Keratinocyte (primary cell): ENCODE measurements around the gene UBE2B. TPM values are rescaled to one million over a fixed set of nuclear protein-coding genes. Genes with fewer than 3 reads are reported as not detected.

Experiments
- DNase-seq: peaks from one replicate; pipeline ENCODE4 v3.0.0-alpha.2; 2011; ENCODE audit warnings: low read depth, missing footprints, low spot score
- FAIRE-seq: peaks from 2 replicates; lab custom pipeline; 2011; peaks lifted over from hg19 to GRCh38; lab: Jason Lieb, UNC
- H2AFZ ChIP-seq: 2 replicates; pipeline ENCODE4 v1.6.0; 2012; ENCODE audit warnings: low read length, control low read depth, inconsistent platforms; ENCODE audit not compliant: control insufficient read depth
- H3K27ac ChIP-seq: 2 replicates; pipeline ENCODE4 v1.5.1; 2011; ENCODE audit warnings: low read length; ENCODE audit not compliant: control insufficient read depth, insufficient read depth
- H3K27me3 ChIP-seq: 3 replicates; pipeline ENCODE4 v1.6.0; 2011; ENCODE audit warnings: low read length; ENCODE audit not compliant: control insufficient read depth, insufficient read depth; ENCODE audit errors: extremely low read depth
- H3K36me3 ChIP-seq, 2 experiments: 2 replicates in 1 of 2; 3 replicates in 1 of 2; pipeline ENCODE4 v1.5.1; 2011; ENCODE audit warnings: low read length in 2 of 2, mild to moderate bottlenecking in 1 of 2; ENCODE audit not compliant: control insufficient read depth in 2 of 2, insufficient read depth in 2 of 2; ENCODE audit errors: extremely low read depth in 1 of 2
- H3K4me1 ChIP-seq: 3 replicates; pipeline ENCODE4 v1.5.1; 2011; ENCODE audit warnings: low read length; ENCODE audit not compliant: control insufficient read depth, insufficient read depth; ENCODE audit errors: extremely low read depth
- H3K4me2 ChIP-seq: 3 replicates; pipeline ENCODE4 v1.6.0; 2011; ENCODE audit warnings: low read depth, low read length; ENCODE audit not compliant: control insufficient read depth, insufficient read depth; ENCODE audit errors: extremely low read depth
- H3K4me3 ChIP-seq, 3 experiments: fragments of 200-600 bp in 1 of 3; sonication (generic) in 1 of 3; 2 replicates in 2 of 3; 3 replicates in 1 of 3; pipeline ENCODE4 v1.5.1; 2011 to 2016; ENCODE audit warnings: low read length in 3 of 3, mild to moderate bottlenecking in 3 of 3, control low read depth in 2 of 3, inconsistent platforms in 1 of 3, low read depth in 1 of 3, mixed read lengths in 1 of 3, mixed run types in 1 of 3, moderate library complexity in 1 of 3; ENCODE audit not compliant: control insufficient read depth in 2 of 3, insufficient read depth in 2 of 3; ENCODE audit errors: extremely low read depth in 1 of 3
- H3K79me2 ChIP-seq: 2 replicates; pipeline ENCODE4 v1.6.0; 2012; ENCODE audit warnings: low read length; ENCODE audit not compliant: control insufficient read depth, insufficient read depth
- H3K9ac ChIP-seq: 3 replicates; pipeline ENCODE4 v1.6.0; 2011; ENCODE audit warnings: low read length; ENCODE audit not compliant: control insufficient read depth, insufficient read depth; ENCODE audit errors: extremely low read depth
- H3K9me1 ChIP-seq: 3 replicates; pipeline ENCODE4 v1.6.0; 2011; ENCODE audit warnings: low read length; ENCODE audit not compliant: control insufficient read depth, insufficient read depth; ENCODE audit errors: extremely low read depth
- H3K9me3 ChIP-seq: 2 replicates; pipeline ENCODE4 v1.5.1; 2012; ENCODE audit warnings: low read depth, low read length; ENCODE audit not compliant: control insufficient read depth
- H4K20me1 ChIP-seq: 3 replicates; pipeline ENCODE4 v1.6.0; 2011; ENCODE audit warnings: low read length; ENCODE audit not compliant: control insufficient read depth, insufficient read depth; ENCODE audit errors: extremely low read depth
- CTCF ChIP-seq, 3 experiments: IDR thresholded peaks in 1 of 3; conservative IDR thresholded peaks in 1 of 3; optimal IDR thresholded peaks in 1 of 3; 2 replicates in 2 of 3; 3 replicates in 1 of 3; pipeline versions ENCODE3 to v1.5.1; 2011; ENCODE audit warnings: low read length in 3 of 3, mild to moderate bottlenecking in 3 of 3, moderate library complexity in 2 of 3, control low read depth in 1 of 3, inconsistent platforms in 1 of 3; ENCODE audit not compliant: insufficient read depth in 2 of 3; ENCODE audit errors: extremely low read depth in 1 of 3
- EZH2 ChIP-seq: IDR thresholded peaks from one replicate; pipeline ENCODE4 v1.6.1; 2012; ENCODE audit warnings: inconsistent platforms, mild to moderate bottlenecking, low read length, moderate library complexity
- dilution Hi-C: fragments of 300-500 bp; cut with MboI; formaldehyde crosslinking; loops from one replicate; pipeline ENCODE4 v1.7.0; 2020; ENCODE audit warnings: low sequenced_read_pairs; ENCODE audit not compliant: extremely low pct_ligation_motif_present
- polyA plus RNA-seq, 5 experiments: library from polyadenylated mRNA; depleted of rRNA in 3 of 5; stranded (reverse) in 3 of 5; stranded (forward) in 1 of 5; unstranded in 1 of 5; fragments of >200 nt; gene quantifications; 1 replicate in 1 of 5; 2 replicates in 3 of 5; 3 replicates in 1 of 5; pipeline versions ENCODE4 v1.2.1 to v1.2.3, GENCODE V29; 2011 to 2012; ENCODE audit warnings: missing spikeins in 2 of 5, low read depth in 1 of 5, low replicate concordance in 1 of 5

UBE2B gene
- polyA plus RNA-seq, 1 donor (not counting 4 experiments of a cell fraction or from before 2014, with no cell fraction given), result 73.5 TPM

- no peak overlapping the region for H3K4me2 ChIP-seq
- no peaks in the 10 kb centered on the region for H3K4me1 ChIP-seq
- no peak overlapping the region for H3K4me3 ChIP-seq
- H3K79me2 ChIP-seq, result no peaks in the 10 kb centered on the region
- no peaks in the 10 kb centered on the region for H3K9me1 ChIP-seq
- no peak overlapping the region for H2AFZ ChIP-seq
- no peak overlapping the region for H3K27ac ChIP-seq
- H3K27me3 ChIP-seq, result no peaks in the 10 kb centered on the region
- H3K9ac ChIP-seq, result no peak overlapping the region
- TF ChIP-seq EZH2 (no peak), CTCF (optimal IDR thresholded peaks at IDR 0.05 in 1 of 3, IDR thresholded peaks at IDR 0.05 in 1 of 3, conservative IDR thresholded peaks at IDR 0.05 in 1 of 3; ENCODE audit: extremely low read depth in 1 of 3, insufficient read depth in 2 of 3, low read length in 3 of 3) (no peak)
- no peaks in the 10 kb centered on the region for H3K9me3 ChIP-seq
- no peak for FAIRE-seq
- peaks cover 20 to 31% of the 10 kb centered on the region in 2 experiments for H3K36me3 ChIP-seq
- dilution Hi-C loops, result no loop called here
- no peaks in the 10 kb centered on the region for H4K20me1 ChIP-seq
- no peak for DNase-seq
These were observed 20.9 kb downstream of the UBE2B start for GRCh38 chr5:134392301-134392700.

- Histone ChIP-seq H3K9me3 (no peaks in the 10 kb centered on the region), H3K27ac (no peak overlapping the region), H3K9ac (no peak overlapping the region), H3K4me2 (no peak overlapping the region), H3K36me3 (peaks cover 17 to 27% of the 10 kb centered on the region in 2 experiments), H2AFZ (no peak overlapping the region), H3K4me1 (no peaks in the 10 kb centered on the region), H3K4me3 (no peak overlapping the region), H3K27me3 (no peaks in the 10 kb centered on the region), H4K20me1 (no peaks in the 10 kb centered on the region), H3K9me1 (no peaks in the 10 kb centered on the region), H3K79me2 (no peaks in the 10 kb centered on the region)
- TF ChIP-seq EZH2 (no peak), CTCF (optimal IDR thresholded peaks at IDR 0.05 in 1 of 3, IDR thresholded peaks at IDR 0.05 in 1 of 3, conservative IDR thresholded peaks at IDR 0.05 in 1 of 3; ENCODE audit: extremely low read depth in 1 of 3, insufficient read depth in 2 of 3, low read length in 3 of 3) (no peak)
- FAIRE-seq, result no peak
- no peak for DNase-seq
- dilution Hi-C loops, result no loop called here
These were observed 23.6 kb downstream of the UBE2B start for GRCh38 chr5:134394932-134395331.
